HepG2 (cell line): ENCODE results near the gene TRA2B. TPM values are rescaled to one million over a fixed set of nuclear protein-coding genes. Genes with fewer than 3 reads are reported as not detected.

Experiments used
- AGO1 ChIP-seq: fragments of 200-400 bp; formaldehyde crosslinking; IDR thresholded peaks from 2 replicates; pipeline ENCODE4 v1.6.1; 2017; ENCODE audit warnings: mild to moderate bottlenecking, low read depth, low read length, moderate library complexity; ENCODE audit not compliant: poor library complexity, severe bottlenecking
- AKAP8 ChIP-seq: sonication (generic); formaldehyde crosslinking; IDR thresholded peaks from 2 replicates; pipeline ENCODE4 v1.5.1; 2020; ENCODE audit warnings: mild to moderate bottlenecking, missing genetic modification reagents
- ATF5 ChIP-seq: sonication (generic); formaldehyde crosslinking; IDR thresholded peaks from 2 replicates; pipeline ENCODE4 v1.4.0; 2020; ENCODE audit warnings: mild to moderate bottlenecking, low read depth, missing genetic modification reagents
- BRD4 ChIP-seq: sonication (generic); formaldehyde crosslinking; IDR thresholded peaks from 2 replicates; pipeline ENCODE4 v1.4.0; 2020; ENCODE audit warnings: missing genetic modification reagents
- ETV5 ChIP-seq: IDR thresholded peaks from 2 replicates; pipeline ENCODE4 v1.6.1; 2018; ENCODE audit warnings: missing biosample characterization, missing genetic modification reagents, inconsistent platforms, borderline replicate concordance
- HIVEP1 ChIP-seq: sonication (generic); formaldehyde crosslinking; IDR thresholded peaks from 2 replicates; pipeline ENCODE4 v1.4.0; 2020; ENCODE audit warnings: mild to moderate bottlenecking, missing genetic modification reagents
- JUN ChIP-seq: sonication (generic); formaldehyde crosslinking; IDR thresholded peaks from 2 replicates; pipeline ENCODE4 v1.4.0; 2020; ENCODE audit warnings: mild to moderate bottlenecking, missing genetic modification reagents
- MAF1 ChIP-seq: sonication (generic); formaldehyde crosslinking; IDR thresholded peaks from 2 replicates; pipeline ENCODE4 v1.5.0; 2020; ENCODE audit warnings: missing genetic modification reagents, borderline replicate concordance
- MAX ChIP-seq: IDR thresholded peaks from 2 replicates; pipeline ENCODE4 v1.6.1; 2012; ENCODE audit warnings: inconsistent platforms
- MIER2 ChIP-seq: IDR thresholded peaks from 2 replicates; pipeline ENCODE4 v1.6.1; 2016; ENCODE audit warnings: missing biosample characterization, missing genetic modification reagents
- MTERF4 ChIP-seq: sonication (generic); formaldehyde crosslinking; IDR thresholded peaks from 2 replicates; pipeline ENCODE4 v1.8.0; 2023; ENCODE audit warnings: mild to moderate bottlenecking, missing genetic modification reagents
- NCOA5 ChIP-seq: sonication (generic); formaldehyde crosslinking; IDR thresholded peaks from 2 replicates; pipeline ENCODE4 v1.4.0; 2020; ENCODE audit warnings: missing genetic modification reagents
- NONO ChIP-seq, 2 experiments: fragments of 450-650 bp in 1 of 2; sonication (generic) in 1 of 2; formaldehyde crosslinking in 1 of 2; IDR thresholded peaks in 1 of 2; conservative IDR thresholded peaks in 1 of 2; 2 replicates each; pipeline versions ENCODE4 v1.6.1 to v1.8.0; 2017 to 2022; ENCODE audit warnings: mild to moderate bottlenecking in 1 of 2, missing genetic modification reagents in 1 of 2, moderate library complexity in 1 of 2
- NRL ChIP-seq: sonication (generic); formaldehyde crosslinking; IDR thresholded peaks from 2 replicates; pipeline ENCODE4 v1.5.0; 2020; ENCODE audit warnings: missing genetic modification reagents, mild to moderate bottlenecking, moderate library complexity, borderline replicate concordance
- PBX2 ChIP-seq: IDR thresholded peaks from 2 replicates; pipeline ENCODE4 v1.6.1; 2016; ENCODE audit warnings: control low read depth
- RARG ChIP-seq: sonication (generic); formaldehyde crosslinking; IDR thresholded peaks from 2 replicates; pipeline ENCODE4 v1.4.0; 2020; ENCODE audit warnings: low read depth, mild to moderate bottlenecking, missing genetic modification reagents
- RXRA ChIP-seq: sonication (generic); formaldehyde crosslinking; IDR thresholded peaks from 2 replicates; pipeline ENCODE4 v1.5.1; 2020; ENCODE audit warnings: missing genetic modification reagents
- STAT5B ChIP-seq: sonication (generic); formaldehyde crosslinking; IDR thresholded peaks from 2 replicates; pipeline ENCODE4 v1.4.0; 2020; ENCODE audit warnings: missing genetic modification reagents
- TFE3 ChIP-seq: IDR thresholded peaks from 2 replicates; pipeline ENCODE4 v1.6.1; 2016
- TSC22D2 ChIP-seq: sonication (generic); formaldehyde crosslinking; IDR thresholded peaks from 2 replicates; pipeline ENCODE4 v1.5.1; 2020; ENCODE audit warnings: missing genetic modification reagents, mild to moderate bottlenecking, borderline replicate concordance
- U2AF1 ChIP-seq: fragments of 200-400 bp; formaldehyde crosslinking; optimal IDR thresholded peaks from 2 replicates; pipeline ENCODE3; 2017; ENCODE audit warnings: mild to moderate bottlenecking, low read depth, low read length
- ZC3H13 ChIP-seq: sonication (generic); formaldehyde crosslinking; IDR thresholded peaks from 2 replicates; pipeline ENCODE4 v1.8.1; 2023; ENCODE audit warnings: mild to moderate bottlenecking, missing genetic modification reagents, moderate library complexity
- ZFP1 ChIP-seq: IDR thresholded peaks from 2 replicates; pipeline ENCODE4 v1.6.1; 2016
- ZNF143 ChIP-seq: sonication (generic); formaldehyde crosslinking; IDR thresholded peaks from 2 replicates; pipeline ENCODE4 v1.4.0; 2020; ENCODE audit warnings: missing genetic modification reagents
- ZNF260 ChIP-seq: sonication (generic); formaldehyde crosslinking; IDR thresholded peaks from 2 replicates; pipeline ENCODE4 v1.4.0; 2020; ENCODE audit warnings: missing genetic modification reagents, low read depth, mild to moderate bottlenecking, borderline replicate concordance
- ZNF337 ChIP-seq: sonication (generic); formaldehyde crosslinking; IDR thresholded peaks from 2 replicates; pipeline ENCODE4 v1.5.1; 2020; ENCODE audit warnings: missing genetic modification reagents, low read depth, mild to moderate bottlenecking, borderline replicate concordance
- ZNF484 ChIP-seq: sonication (generic); formaldehyde crosslinking; IDR thresholded peaks from 2 replicates; pipeline ENCODE4 v1.5.1; 2020; ENCODE audit warnings: mild to moderate bottlenecking, low read depth, missing genetic modification reagents, borderline replicate concordance
- polyA plus RNA-seq, 8 experiments: library from polyadenylated mRNA; depleted of rRNA in 3 of 8; stranded (reverse) in 7 of 8; unstranded in 1 of 8; fragments of >200 nt; fragmentation: Illumina TruSeq in 4 of 8; extraction: Trizol in 4 of 8; gene quantifications; 2 replicates each; pipeline versions ENCODE4 v1.2.1 to v1.2.3, GENCODE V29; 2011 to 2016; ENCODE audit warnings: low read depth in 4 of 8, missing spikeins in 1 of 8, mixed read lengths in 1 of 8; ENCODE audit not compliant: insufficient read depth in 1 of 8
- total RNA-seq, 5 experiments: library from RNA; depleted of rRNA; stranded (reverse); fragments of >200 nt; fragmentation: Illumina TruSeq; extraction: Trizol; gene quantifications; 2 replicates each; pipeline ENCODE4 v1.2.3, GENCODE V29; 2016; ENCODE audit warnings: low read depth in 1 of 5

Gene TRA2B
- total and polyA plus RNA-seq, 2 of the 13 experiments (the other 11 are each of a cell fraction or from before 2014, with no cell fraction given) = 105 to 241 TPM

GRCh38 chr3:185937689-185938374, at the start of gene TRA2B (continued):
- TF ChIP-seq RXRA (CRISPR knock-in tag) (peak; percentile 24), NRL (CRISPR knock-in tag) (no peak; the same call in 1 of the 2 replicates), MAF1 (CRISPR knock-in tag) (no peak; the same call in 1 of the 2 replicates), MTERF4 (CRISPR knock-in tag) (peak; percentile 91), AKAP8 (CRISPR knock-in tag) (no peak; the same call in 1 of the 2 replicates), TFE3 (CRISPR knock-in tag) (peak; percentile 95), ATF5 (no peak), MIER2 (CRISPR knock-in tag) (no peak), NCOA5 (CRISPR knock-in tag) (no peak), TSC22D2 (0 out of 2 replicates have a peak, but pooled peaks have one; percentile 63), RARG (CRISPR knock-in tag) (peak; percentile 94), AGO1 (no peak), ZNF143 (CRISPR knock-in tag) (peak; percentile 69), PBX2 (no peak), MAX (peak; percentile 98), HIVEP1 (CRISPR knock-in tag) (peak; percentile 81), ZNF484 (no peak; the same call in 1 of the 2 replicates), ZFP1 (CRISPR knock-in tag) (0 out of 2 replicates have a peak, but pooled peaks have one; percentile 15), ZNF337 (CRISPR knock-in tag) (peak; percentile 81; the same call in 1 of the 2 replicates), NONO (IDR thresholded peaks at IDR 0.05) (no peak), NONO (CRISPR knock-in tag; conservative IDR thresholded peaks at IDR 0.05) (peak; percentile 76), BRD4 (CRISPR knock-in tag) (peak; percentile 95), ETV5 (CRISPR knock-in tag) (peak; percentile 89; the same call in 1 of the 2 replicates), STAT5B (CRISPR knock-in tag) (peak; percentile 74), JUN (peak; percentile 25; the same call in 1 of the 2 replicates), U2AF1 (no peak), ZC3H13 (CRISPR knock-in tag) (no peak; the same call in 1 of the 2 replicates), ZNF260 (CRISPR knock-in tag) (no peak)
